Erythroblast (primary cell): ENCODE data around the gene DPYSL3.

Source experiments
- GATA1 ChIP-seq: IDR thresholded peaks from 2 replicates; pipeline ENCODE4 v1.6.1; 2011; ENCODE audit warnings: low read depth, mild to moderate bottlenecking, control low read depth, low read length, moderate library complexity
- POLR2A ChIP-seq: IDR thresholded peaks from 2 replicates; pipeline ENCODE4 v1.6.1; 2011; ENCODE audit warnings: mild to moderate bottlenecking, low read length

GRCh38 chr5:147349241-147349640 lies 160.6 kb downstream of the DPYSL3 start:
- no peak for TF ChIP-seq POLR2A
- TF ChIP-seq GATA1: no peak
